Stimulated activated CD4-positive, alpha-beta T cell treated with anti-CD3 and anti-CD28 coated beads, Interleukin-12 subunit alpha, Interleukin-12 subunit beta, amount 100 ng/mL, for 4 hours (primary cell): ENCODE data around the gene MCTP1.

Experiments used
- DNase-seq: peaks from one replicate; pipeline ENCODE4 v3.0.0-alpha.2; 2020

Gene MCTP1

DNA sequence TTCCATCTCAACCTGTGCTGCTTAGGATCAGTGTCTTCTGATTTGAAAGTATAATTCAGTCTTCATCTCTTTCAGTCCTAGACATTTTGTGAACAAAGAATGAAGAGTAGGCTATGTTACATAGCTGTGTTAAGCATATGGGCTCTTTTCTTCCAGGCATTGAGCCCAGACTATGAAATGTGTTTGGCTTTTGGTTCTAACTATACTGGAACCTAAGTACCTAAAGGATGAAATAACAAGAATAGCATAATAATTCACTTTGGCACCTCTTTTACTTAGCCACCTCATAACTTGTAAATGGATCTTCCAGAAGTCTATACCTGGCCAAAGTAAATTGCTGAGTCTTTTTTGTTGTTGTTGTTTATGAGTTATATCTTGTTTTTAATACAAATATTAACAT, 595.0 kb downstream of the MCTP1 start:
- no peak for DNase-seq

DNA sequence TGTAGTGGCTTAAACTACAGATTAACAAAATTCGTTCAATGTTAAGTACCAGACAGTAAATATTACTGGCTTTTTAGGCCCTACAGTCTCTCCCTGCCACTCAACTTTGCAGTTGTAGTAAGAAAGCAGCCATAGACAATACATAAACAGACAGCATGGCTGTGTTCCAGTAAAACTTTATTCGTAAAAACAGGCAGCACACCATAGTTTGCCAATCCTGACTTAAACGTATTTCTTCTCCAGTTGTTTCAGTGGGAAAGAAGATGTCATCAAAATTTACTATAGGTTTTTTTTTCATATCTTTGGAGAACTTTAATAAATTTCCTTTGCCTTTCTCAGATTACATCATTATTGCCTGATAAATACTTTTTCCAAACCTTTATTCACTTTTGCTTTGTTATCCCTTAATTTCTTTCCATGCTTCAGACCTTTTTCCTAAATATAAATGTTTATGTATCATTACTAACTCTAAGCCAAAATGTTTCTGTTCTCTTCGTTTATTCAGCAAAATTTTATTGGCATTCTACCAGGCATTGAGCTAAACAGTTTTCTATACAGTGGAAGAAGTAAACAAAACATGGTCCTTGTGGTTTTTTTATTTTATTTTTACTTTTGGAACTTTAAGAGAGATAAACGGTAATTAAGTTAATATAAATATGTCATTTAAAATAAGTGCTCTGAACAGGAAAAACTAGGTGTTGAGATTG, 601.9 kb downstream of the MCTP1 start:
- no peak for DNase-seq

DNA sequence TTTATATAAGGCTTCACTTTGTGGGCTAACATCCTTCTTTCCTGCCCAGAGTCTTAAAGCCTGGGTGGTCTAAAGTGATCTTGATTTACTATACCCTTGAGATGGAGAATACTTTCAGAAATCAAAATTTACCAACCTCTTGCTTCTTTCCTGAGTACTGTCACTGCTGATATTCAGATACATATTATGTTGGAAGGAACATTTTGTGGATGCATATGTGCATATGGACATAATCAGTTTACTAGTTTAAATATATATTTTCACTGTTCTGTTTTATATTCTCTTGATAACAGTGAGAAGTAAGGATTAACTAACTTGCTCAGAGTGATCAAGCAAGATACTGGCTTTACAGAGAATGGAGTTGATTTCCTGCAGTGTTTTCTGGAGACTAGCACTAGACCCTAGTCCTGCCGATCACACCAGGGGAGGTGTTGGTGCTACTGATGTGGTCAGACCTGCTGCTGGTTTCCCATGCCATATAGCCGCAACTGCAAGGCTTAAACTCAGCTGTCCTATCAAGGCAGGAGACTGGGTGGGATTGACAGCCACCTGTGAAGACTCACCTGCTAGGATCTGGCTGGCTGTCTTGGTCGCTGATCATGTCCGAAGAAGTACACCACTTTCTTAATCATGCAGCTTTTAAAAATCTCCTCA, 608.8 kb downstream of the MCTP1 start:
- no peak for DNase-seq

DNA sequence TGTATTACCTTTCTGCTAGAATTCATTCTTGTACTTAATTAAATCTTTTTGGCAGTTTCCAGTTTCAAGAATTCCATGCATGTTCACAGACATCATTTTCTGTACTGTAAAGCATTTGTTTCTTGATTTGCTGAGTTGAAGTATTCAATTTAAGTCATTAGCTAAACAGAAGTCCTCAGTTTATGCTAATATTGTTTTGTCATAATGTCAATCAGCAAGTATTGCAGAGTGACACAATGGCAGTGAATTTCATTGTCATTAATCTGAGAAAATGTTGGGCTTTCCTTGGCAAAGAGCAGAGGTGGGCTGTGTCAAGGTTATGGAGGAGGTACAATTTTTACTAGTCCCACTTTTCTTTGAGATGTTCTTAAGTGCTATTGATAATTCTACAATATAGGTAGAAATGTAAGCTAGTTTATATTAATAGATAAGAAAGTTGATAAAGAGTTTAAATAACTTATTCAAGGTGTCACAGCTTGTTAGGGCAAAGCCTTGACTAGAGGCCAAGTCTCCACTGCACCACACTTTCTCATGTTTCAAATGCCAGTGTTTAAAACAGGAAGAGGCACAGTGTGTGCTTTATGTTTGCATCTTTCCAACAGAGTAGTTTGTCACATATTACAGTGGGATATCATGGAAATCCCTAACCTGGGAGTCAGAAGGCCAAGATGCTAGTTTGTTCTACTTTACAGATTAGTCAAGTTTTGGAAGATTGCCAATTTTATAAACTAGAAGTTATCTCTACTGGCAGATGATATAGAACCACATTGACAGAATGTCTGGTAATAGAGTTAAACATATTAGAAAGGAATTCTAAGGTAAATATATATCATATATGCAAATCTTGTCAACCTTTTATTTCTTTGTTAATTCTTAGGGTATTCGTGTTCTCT, 610.2 kb downstream of the MCTP1 start:
- DNase-seq = no peak

DNA sequence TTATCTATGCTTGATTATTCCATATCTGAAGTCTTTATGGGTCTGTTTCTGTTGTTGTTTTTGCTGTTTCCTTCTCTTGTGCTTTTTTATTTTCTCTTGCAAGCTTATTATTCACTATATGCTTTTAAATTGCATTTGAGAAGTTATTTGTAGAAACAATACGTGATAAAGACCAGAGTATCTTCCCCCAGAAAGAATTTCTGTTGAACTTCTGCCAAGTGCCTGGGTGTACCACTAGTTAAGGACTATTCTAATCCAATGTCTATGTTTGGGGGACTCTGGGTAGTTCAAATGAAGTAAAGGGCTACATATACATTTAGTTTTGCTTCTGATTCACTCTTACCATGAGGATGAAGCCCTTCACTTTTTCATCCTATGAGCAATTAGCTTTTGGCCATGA, 612.1 kb downstream of the MCTP1 start:
- no peak for DNase-seq

DNA sequence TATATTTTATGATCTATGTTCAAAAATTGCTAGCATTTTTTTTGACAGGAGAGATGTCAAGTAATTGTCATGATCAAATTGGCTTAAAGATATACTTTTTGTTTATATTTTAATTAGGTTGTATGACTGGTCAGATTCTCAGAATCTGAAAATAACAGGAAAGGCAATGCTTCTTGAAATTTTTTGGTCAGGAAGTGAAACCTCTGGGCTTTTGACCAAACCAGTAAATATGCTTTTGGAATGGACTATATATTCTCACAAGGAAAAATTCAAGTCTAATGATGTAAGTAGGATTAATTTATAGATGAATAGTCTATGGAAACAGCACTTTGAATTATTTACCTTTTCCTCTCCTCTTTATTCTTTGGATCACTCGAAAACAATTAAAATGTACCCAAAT, 614.2 kb downstream of the MCTP1 start:
- no peak for DNase-seq

DNA sequence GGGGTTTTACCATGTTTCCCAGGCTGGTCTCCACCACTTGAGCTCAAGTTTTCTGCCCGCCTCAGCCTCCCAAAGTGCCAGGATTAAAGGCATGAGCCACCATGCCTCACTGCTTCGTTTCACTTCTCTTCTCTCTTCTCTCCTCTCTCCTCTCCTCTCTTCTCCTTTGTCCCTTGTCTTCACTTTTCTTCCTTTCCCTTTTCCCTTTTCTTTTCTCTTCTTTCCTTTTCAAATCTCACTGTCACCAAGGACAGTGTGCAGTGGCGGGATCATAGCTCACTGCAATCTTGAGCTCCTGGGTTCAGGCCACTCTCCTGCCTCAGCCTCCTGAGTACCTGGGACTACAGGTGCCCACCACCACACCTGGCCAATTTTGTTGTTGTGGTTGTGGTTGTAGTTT, 617.0 kb downstream of the MCTP1 start:
- no peak for DNase-seq

DNA sequence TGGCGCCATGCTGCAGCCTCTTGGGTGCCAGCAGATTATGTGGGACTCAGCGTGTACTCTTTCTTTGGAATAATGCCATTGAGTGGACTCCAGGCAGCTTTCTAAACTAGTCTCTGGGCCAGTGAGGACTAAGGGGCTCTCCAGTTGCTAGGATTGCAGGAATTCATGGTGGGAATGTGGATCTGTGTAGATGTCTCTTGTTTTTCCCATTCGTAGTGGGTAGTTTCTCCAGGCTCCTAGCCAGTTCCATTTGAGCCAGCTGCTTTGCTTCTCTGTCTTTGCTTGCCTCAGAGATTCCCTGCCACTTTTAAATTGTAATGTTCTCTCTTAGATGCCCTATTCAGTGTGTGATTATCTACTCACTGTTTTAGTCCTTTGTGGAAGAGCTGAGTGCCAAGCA, 623.8 kb downstream of the MCTP1 start:
- DNase-seq = no peak

DNA sequence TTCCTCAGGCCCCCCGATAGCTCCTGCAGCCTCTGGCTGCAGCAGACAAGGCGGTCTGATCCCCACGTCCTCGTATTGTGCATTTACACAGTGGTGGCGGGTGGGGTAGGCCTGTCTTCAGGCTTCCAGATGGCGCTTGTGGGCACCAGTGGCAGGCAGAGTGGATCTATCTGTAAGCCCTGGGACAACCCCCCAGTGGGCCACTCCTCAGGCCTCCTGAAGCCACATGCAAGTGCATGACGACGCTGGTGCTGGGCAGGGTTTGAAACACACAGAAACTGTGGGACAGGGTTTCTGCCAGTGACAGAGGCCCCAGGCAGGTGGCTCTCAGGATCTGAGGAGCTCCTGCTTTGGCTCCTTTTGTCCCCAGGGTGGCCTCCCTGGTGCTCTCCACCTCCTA, 624.4 kb downstream of the MCTP1 start:
- no peak for DNase-seq

DNA sequence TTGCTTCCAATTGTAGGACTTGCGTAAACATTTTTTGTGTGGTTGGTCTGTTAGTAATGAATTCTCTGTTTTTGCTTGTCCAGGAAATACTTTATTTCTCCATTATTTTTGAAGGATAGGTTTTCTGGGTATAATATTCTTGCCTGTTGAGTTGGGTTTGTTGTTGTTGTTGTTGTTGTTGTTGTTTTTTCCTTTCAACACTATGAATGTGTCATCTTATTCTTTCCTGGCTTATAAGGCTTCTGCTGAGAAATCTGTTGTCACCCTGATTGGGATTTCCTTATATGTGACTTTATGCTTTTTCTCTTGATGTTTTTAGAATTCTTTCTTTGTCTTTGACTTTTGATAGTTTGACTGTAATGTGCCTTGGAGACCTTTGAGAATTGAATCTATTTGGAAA, 626.6 kb downstream of the MCTP1 start:
- DNase-seq = no peak
